IPS DF 19.7 (cell line): ENCODE results near the gene PRR12.

Source experiments
- DNase-seq: peaks from one replicate; pipeline ENCODE4 v3.0.0-alpha.2; 2013; ENCODE audit warnings: low read depth, low spot score

The PRR12 gene

DNA sequence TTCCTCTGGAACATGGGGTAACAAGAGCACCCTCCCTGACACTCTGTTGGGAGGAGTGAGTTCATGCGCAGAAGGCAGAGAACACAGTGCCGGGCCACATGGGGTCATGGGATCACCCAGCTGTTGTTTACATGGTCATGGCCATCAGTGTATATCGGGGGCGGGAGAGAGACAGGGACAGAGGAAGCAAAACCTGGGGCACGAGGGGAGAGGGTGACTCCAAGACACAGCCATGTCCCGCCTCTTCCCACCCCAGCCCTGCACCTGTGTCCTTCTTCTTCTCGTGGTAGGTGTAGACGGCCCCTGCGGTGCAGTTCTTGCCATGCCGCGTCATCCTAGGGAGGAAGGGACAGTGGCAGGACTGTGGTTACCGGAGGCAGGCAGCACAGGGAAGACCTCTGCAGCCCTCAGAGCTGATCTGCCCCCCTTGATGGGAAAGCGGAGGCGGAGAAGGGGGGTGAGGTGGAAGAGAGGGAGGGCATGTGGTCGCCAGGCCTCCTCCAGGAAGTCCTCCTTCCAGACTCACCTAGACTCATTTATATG lies 30.6 kb upstream of the PRR12 start:
- no peak for DNase-seq

DNA sequence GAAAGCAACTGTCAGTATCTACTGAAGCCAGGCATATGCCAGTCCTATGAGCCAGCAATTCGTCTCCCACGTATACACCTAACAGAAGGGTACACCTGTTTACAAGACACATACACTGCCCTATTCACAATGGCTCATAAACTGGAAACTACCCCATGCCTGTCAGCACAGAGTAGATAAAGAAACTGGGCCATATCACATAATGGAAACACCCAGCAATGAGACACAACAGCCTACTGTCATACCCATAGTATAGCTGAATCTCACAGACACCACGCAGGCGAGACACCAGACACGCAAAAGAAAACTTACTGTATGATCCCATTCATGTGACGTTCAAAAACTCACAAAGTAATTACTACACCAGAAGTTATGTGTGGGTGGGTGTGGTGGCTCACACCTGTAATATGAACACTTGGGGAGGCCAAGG lies 26.4 kb upstream of the PRR12 start:
- DNase-seq = no peak

DNA sequence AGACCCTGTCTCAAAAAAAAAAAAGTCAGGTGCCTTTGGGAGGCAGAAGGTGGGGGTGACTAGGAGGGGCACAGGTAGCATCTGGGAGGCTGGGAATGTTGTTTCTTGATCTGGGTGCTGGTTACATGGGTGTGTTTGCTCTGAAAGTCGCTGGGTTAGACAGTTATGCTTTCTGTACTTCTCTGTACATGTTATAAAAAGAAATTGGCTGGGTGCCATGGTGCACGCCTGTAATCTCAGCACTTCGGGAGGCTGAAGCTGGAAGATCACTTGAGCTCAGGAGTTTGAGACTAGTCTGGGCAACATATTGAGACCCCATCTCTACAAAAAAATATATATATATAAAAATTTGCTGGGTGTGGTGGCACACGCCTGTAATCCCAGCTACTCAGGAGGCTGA lies 25.7 kb upstream of the PRR12 start:
- DNase-seq = no peak

DNA sequence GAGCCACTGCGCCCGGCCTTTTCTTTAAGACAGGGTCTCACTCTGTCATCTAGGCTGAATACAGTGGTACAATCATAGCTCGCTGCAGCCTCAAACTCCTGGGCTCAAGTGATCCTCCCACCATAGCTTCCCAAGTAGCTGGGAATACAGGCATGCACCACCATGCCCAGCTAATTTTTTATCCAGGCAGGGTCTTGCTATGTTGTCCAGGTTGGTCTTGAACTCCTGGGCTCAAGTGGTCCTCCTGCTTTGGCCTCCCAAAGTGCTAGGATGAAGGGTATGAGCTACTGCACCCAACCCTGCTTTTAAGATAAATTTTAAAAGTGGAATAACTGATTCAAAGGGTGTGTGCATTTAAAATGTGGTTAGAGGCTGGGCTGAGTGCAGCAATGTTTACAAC lies 24.7 kb upstream of the PRR12 start:
- no peak for DNase-seq

DNA sequence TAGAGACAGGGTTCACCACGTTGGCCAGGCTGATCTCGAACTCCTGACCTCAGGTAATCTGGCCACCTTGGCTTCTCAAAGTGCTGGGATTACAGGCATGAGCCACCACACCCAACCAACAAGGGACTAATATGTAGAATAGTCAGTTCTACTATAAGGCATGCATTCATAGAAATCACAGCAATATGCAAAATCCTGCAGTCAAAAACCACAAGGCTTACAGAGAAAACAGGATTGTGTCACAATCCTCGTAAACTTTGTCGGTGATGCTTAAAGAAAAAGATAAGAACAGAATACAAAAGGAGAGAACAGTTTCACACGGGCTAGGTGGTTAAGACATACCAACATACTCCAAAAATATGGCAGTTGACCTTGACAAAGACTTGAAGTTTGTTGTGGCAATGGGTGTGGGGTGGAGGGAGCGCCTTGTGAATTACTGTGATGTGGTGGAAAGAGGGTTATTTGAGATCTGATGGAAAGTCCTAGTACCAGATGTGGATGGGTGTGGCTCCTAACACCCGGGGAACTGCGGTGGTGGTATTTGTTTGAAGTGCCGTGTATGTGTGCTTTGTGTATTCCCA lies 23.0 kb upstream of the PRR12 start:
- DNase-seq = no peak

DNA sequence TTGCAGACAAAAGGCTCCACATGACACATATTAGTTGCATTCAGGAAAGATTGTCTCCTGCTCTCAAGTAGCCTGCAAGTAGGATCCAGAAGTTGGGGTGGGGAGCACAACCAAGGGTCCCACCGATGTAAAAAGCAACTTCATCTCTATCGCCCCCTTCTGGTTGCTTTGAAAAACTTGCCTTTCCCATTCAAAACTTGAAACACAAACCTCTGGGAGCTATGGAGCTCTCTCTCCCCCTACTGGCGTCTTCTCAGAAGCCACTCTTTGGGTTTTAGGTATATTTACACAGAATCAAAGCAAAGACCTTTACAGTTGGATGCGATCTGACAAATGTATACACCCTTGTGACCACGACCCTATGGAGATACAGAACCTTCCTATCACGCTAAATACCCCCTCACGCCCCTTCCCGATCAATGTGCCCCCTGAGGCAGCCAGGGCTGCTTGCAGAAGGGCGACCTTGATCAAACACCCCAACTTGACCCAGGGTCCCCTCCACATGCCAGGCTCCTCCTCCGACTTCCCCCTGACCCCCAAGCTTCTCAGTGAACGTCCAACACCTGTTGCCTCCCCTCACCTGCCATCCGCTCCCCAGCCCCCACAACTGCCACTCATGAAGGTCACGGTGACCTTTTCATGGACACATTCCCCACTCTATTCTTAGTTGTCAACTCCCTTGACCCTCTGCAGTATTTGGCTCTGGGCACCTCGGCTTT lies 20.7 kb upstream of the PRR12 start:
- DNase-seq = no peak

DNA sequence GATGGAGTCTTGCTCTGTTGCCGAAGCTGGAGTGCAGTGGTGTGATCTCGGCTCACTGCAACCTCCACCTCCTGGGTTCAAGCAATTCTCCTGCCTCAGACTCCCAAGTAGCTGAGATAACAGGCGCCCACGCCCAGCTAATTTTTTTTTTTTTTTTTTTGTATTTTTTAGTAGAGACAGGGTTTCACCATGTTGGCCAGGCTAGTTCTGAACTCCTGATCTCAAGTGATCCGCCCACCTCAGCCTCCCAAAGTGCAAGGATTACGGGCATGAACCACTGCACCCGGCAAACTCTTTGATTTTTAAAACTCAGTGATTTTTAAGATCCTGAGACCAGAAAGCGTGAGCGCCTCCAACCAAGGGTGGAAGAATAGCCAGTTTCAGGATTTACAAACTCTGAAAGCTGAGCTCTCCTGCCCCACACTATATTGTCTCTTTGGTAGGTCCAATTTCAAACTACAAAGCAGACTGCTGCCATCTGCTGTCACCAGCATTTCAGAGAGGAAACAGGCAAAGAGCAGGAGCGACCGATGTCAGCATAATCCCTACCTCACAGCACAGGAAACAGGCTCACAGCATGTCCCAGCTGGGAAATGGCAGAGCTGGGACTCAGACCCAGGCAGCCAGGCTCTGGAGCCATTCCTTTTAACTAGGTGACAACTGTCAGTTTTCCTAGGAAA lies 19.8 kb upstream of the PRR12 start:
- DNase-seq = no peak

DNA sequence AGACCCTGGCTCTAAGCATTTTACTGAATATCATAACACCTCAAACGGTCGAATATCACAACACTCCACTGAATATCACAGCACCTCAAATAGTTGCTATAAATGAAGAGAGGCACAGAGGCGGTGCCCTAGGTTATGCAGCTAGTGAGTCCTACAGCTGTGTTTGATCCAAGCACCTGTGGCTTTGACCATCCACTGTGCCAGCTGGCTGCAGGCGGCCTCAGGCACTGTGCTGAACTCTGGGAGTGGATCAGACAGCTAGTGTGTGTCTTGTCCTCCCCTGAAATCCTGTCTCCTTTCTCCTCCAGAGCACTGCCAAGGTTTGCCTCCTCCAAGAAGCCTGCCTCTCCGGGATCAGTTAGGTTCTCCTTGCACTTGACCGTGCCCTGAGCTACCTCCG lies 18.0 kb upstream of the PRR12 start:
- DNase-seq = no peak

DNA sequence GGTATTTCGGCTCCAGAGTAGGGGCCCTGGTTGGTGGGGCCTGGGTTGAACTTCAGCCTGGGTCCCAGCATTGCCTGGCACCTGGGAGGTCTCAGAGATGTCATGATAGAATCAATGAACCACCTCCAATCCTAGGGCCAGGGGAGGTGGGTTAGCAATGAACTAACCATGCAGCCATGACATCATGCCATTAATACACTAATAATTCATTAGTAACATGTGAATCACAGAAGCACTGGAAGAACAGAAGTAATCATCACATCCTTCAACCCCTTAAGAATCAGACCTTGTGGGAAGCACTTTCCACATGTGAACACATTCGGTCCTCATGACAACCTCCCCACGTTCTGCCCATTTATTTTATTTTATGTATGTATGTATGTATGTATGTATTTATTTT lies 17.6 kb upstream of the PRR12 start:
- DNase-seq = no peak

DNA sequence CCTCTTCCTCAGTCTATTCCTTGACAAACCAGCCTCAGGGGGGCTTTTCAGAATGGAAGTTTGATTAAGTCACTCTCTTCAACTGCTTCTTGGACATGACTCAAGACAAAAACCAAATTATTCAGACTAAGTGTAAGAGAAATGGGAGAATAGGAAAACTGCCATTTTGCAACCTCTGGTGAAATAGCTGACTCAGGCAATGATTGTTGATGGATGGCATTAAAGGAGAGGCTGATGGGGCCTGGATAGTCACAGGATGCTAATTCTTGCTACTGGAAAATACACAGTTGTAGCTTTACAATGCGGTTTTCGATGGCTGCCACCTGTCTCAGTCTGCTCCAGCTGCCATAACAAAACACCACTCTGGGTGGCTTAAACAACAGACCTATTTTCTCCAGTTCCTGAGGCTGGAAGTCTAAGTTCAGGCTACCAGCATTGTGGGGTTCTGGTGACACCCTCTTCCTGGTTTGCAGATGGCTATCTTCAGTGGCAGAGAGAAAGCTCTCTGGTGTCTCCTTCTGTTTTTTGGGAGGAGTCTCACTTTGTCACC lies 16.7 kb upstream of the PRR12 start:
- no peak for DNase-seq

DNA sequence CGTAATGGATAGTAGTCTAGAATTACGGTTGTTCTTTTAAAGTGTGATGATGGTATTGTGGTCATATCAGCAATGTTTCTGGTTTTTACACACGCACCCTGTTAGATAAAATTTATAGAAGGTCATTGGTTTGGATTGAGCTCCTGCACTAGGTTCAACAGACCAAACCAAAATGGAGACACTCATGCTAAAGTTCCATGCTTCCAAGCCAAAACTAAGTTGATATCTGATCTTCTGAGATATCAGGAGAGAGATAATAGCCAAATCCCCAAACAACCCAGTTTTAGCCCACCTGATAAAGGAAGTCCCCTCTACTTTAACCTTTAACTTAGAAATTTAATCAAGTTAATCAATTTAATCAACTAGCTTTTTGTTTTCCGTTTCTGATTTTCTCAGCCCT lies 11.8 kb upstream of the PRR12 start:
- no peak for DNase-seq

DNA sequence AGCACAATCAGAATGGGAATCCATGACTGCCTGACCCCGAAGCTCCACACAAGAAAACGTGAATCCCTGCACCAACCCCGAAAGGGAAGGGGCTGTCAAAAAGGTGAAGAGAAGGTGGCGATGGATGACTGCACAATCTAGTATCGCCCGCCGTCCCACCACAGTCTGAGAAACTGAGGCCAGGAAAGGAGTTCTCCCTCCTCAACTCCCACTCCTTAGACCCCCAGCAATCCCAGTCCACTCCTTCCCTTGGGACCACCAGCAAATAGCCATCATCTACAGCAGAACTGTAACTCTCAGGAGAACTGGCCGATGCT lies 11.1 kb upstream of the PRR12 start:
- DNase-seq = no peak

DNA sequence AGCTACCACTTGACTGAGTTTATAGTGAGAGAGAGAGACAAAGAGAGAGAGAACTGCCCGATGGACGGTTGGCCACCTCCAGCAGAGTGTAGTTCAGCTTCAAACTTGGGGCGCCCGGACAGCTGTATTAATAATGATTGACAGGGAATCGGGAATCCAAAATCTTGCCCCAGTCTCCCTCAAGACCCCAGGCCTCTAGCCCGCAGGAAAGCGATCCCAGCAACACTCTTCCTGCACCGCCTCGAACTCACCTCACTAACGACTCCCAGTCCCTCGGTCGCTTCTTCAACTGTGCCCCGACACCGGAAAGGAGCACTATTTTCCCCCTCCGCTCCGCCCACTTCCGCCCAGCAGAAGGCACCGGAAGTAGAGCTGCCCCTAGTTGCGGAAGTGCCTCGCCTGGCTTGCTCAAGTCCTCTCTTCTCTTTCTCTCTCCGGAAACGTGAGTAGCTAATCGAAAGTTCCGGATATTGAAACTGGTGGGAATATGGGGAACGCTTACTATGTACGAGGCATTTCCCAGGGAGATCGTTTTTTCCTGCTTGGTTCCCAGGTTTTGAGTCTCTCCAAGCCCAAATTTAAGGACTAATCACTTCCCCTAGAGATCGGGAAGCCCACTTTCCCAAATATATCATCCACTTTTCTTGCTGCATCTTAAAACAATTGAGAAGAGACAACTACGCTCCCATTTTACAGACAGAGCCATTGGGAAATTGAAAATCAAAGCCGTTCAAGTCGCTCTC lies 10.5 kb upstream of the PRR12 start, which contains the start of gene NOSIP:
NOSIP (minus strand) TSS at position 293 of the 743 bp plus-strand sequence. CDS start 19,865 bp downstream, outside the sequence.
- no peak for DNase-seq

DNA sequence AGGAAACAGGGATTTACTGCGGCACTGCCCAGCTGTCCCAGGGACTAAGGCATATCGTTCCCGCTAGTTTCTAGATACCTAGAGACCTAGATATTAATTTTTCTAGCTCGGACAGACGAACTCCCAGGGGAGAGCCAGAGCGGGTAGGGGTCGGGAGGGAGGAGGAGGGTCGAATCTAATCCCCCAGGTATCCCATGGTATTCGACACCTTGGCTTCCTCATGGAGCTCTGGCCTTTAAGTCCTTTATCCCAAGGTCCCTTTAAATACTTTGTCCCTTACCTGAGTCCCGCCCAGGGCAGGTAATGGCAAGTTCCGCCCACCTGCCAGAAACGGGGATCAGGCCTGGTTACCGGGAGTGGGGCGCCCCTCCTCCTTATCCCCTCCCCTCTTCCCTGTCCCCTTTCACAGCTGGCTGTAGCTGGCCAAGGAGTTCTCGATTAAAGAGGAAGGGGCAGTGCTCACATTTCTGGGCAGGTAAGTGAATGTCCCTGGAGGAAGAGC lies 9.9 kb upstream of the PRR12 start, which contains the start of gene PRRG2:
PRRG2 (plus strand) TSS at position 310 of the 502 bp plus-strand sequence. CDS start 1,904 bp downstream, outside the sequence.
- no peak for DNase-seq

DNA sequence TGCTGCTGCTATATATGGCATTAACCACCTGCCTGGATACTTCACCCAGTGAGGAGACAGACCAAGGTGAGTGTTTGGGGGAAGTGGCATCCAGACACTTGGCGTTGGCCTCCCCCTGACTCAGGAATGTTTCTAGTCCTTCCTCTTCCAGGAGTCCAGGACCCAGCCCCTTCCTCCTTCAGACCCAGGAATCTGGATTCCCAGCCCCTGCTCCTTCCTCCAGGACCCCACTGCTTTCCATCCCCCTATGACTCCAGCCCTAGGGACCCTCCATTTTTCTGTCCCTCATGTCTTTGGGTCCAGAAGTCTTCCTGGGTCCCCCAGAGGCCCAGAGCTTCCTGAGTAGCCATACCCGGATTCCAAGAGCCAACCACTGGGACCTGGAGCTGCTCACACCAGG lies 7.7 kb upstream of the PRR12 start:
- DNase-seq = no peak

DNA sequence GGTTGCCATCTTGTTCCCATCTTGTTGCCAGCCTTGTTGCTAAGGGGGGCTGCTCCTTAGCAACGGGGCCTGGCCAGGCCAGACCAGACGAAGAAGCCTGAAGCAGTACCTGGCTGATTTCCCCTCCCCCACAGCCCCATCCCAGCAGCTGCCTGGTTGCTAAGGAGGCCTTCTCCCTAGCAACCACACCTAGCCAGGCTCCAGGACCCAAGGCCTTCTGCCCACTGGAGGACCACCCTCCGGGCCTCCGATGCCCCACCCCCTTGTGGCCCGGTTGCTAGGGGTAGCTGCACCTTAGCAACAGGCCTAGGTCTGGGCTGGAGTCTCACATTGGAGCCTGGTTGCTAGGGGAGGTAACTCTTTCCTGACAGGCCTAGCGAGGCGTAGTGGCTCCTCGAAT lies 6.0 kb upstream of the PRR12 start:
- no peak for DNase-seq

DNA sequence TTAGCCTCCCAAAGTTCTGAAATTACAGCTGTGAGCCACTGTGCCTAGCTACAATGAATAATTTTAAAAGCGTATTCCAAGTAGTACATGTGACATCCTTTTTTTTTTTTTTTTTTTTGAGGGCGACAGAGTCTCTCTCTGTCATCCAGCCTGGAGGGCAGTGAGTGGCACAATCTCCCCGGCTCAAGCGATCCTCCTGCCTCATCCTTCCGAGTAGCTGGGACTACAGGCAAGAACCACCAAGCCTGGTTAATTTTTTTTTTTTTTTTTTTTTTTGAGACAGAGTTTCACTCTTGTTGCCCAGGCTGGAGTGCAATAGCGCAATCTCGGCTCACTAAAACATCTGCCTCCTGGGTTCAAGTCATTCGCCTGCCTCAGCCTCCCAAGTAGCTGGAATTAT lies 3.8 kb upstream of the PRR12 start:
- no peak for DNase-seq

DNA sequence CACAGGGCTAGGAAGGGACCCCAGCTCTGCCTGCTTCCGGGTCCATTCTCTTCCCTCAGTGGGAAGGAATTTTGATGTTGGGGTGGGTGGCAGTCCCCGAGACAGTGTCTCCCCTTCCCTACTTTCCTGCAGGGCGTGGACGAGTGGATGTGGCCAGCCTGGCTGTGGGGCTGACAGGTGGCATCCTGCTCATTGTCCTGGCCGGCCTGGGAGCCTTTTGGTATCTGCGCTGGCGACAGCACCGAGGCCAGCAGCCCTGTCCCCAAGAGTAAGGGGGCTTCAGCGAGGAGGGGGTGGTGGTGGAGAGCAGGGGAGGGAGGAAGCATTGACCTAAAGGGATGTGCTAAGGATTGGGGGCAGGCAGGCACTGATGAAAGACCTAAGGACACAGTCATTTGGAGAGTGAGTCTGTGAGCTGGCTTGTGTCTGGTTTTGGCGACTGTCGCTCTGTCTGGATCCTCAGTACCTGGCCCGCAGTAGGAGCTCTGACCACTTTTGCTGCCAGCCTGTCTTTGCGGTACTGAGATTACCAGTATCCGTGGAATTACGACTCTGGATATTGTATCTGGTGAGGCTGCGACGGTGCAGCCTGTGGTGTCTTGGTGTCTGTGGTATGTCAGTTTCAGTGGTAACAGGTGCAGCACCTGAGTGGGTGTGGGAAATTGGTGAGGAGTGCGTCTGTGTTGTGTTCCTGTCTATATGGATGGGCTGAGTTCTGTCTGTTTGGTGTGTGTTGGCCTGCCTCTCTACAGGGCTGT lies 2.4 kb upstream of the PRR12 start:
- DNase-seq = no peak

DNA sequence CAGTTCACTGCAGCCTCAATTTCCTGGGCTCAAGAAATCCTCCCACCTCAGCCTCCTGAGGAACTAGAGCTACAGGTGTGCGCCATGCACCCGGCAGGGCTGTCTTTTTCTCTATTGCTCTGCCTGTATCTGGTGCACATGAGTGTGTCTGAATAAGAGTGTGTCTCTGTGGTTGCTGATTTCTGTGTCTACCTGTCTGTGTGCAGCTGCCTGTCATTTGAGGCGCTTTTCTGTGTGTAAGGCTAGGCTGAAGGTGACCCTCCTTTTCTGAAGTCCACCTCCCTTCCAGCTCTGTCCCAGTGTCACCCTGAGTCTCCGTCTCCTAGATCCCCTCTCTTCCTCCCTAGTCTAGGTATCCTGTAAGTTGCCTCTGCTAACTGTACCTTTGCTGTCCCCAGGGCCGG lies 1.5 kb upstream of the PRR12 start:
- DNase-seq = no peak

DNA sequence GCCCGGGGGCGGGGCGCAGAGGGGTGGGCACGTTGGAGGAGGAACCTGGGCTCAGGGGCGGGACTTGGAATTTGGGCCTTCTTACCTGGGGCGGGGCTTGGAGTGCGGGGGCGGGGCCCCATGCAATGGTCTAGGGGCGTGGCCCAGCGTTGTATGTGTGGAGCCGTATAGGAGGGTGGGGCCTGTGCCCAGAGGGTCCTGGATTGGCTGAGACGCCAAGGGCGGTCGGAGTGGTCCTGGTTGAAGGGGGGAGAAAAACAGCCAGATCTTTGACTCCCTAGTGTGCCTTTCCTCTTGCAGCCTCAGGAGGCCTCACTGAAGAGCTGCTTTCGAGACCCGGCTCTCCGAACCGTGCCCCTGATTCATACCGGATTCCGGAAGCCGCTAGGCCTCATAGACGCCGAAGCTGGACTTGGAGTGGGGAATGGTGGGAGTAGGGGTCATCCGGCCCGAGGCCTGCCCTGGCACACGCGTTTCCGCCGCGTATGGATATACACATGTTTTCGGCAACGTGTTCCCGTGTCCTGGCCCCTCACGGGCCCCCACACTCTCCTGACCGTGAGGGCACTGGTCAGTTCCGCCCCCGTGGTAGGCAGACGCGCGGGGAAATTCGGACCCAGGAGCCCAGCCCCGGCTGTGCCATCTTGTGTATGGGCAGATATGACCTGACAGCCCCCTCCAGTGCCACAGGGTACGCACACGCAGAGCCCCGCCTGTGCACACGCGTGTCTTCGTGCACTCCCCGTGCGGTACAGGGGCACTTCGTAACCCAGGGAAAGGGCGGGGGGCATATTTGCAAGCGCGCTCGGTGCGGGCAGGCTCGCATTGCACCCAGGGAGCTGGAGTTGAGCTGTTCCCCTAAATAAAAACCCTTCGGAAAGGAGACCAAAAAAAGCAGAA lies 661 bp upstream of the PRR12 start:
- peak; percentile 94 for DNase-seq
